Keratinocyte (primary cell): ENCODE measurements around the gene CDC42SE2.

Experiments used
- CTCF ChIP-seq, 3 experiments: IDR thresholded peaks in 1 of 3; conservative IDR thresholded peaks in 1 of 3; optimal IDR thresholded peaks in 1 of 3; 2 replicates in 2 of 3; 3 replicates in 1 of 3; pipeline versions ENCODE3 to v1.5.1; 2011; ENCODE audit warnings: low read length in 3 of 3, mild to moderate bottlenecking in 3 of 3, moderate library complexity in 2 of 3, control low read depth in 1 of 3, inconsistent platforms in 1 of 3; ENCODE audit not compliant: insufficient read depth in 2 of 3; ENCODE audit errors: extremely low read depth in 1 of 3
- EZH2 ChIP-seq: IDR thresholded peaks from one replicate; pipeline ENCODE4 v1.6.1; 2012; ENCODE audit warnings: inconsistent platforms, mild to moderate bottlenecking, low read length, moderate library complexity

GRCh38 chr5:131366428-131366827, 102.6 kb downstream of the CDC42SE2 start:
- TF ChIP-seq CTCF (optimal IDR thresholded peaks at IDR 0.05 in 1 of 3, IDR thresholded peaks at IDR 0.05 in 1 of 3, conservative IDR thresholded peaks at IDR 0.05 in 1 of 3; ENCODE audit: extremely low read depth in 1 of 3, insufficient read depth in 2 of 3, low read length in 3 of 3) (no peak), EZH2 (no peak)
